ENCODE measurements around the gene AGTPBP1. TPM values are rescaled to one million over a fixed set of nuclear protein-coding genes. Genes with fewer than 3 reads are reported as not detected.
"Not testable (repeated sequence)": the region's sequence is repeated elsewhere in the genome, so short reads cannot be mapped to it uniquely, and the experiment has no call there.

The AGTPBP1 gene
- total RNA-seq (10 to 100 TPM; 56.1 to 56.7 TPM), polyA plus RNA-seq (10 to 100 TPM; 27.5 to 29.7 TPM)

- H3K4me3 Mint-ChIP-seq = peak within 1 kb of the TSS; percentile 93 to 98 (median 96)
- intact Hi-C loops (cut with micrococcal nuclease) = loop anchor here (1.0 to 2.0 kb wide), 7 partner anchors 19 to 1821 kb away; partner anchors contain the start of genes ISCA1, KIF27 and TUT7
These were observed at the start of gene AGTPBP1 for GRCh38 chr9:85741875-85742596. AGTPBP1 (minus strand) TSS chr9:85741954; CDS start chr9:85712533, 29,421 bp downstream.

GRCh38 chr9:85786116-85786515 lies 44.4 kb upstream of the AGTPBP1 start:
- H3K4me3 Mint-ChIP-seq; POLR2A ChIA-PET (ENCODE audit: partially characterized antibody); H3K4me1 Mint-ChIP-seq; H3K27me3 ChIP-seq (ENCODE audit: insufficient read depth, low read length); H3K27ac Mint-ChIP-seq; H3K4me1 ChIP-seq (ENCODE audit: insufficient read depth, low read length); H3K27ac ChIP-seq (ENCODE audit: low read depth, low read length); H3K9me3 ChIP-seq (ENCODE audit: control insufficient read depth in 1 of 2, low read length in 2 of 2); H3K4me3 ChIP-seq (ENCODE audit: low read length in 2 of 2); H3K27me3 Mint-ChIP-seq; H3K36me3 Mint-ChIP-seq; H3K36me3 ChIP-seq (ENCODE audit: insufficient read depth, low read length); H3K9me3 Mint-ChIP-seq: not testable (repeated sequence)
- DNase-seq = peak in 1 of 5 donors; percentile 3
- CTCF ChIA-PET (ENCODE audit: partially characterized antibody) = interaction anchor here (1.1 to 2.1 kb wide), 2 partner anchors 87 to 88 kb away, joined by 3 to 7 read pairs; no protein-coding TSS in a partner anchor
- intact Hi-C loops (cut with micrococcal nuclease) = loop anchor here (1.0 kb wide), 1 partner anchor 88 kb away; no protein-coding TSS in a partner anchor

More at GRCh38 chr9:85741875-85742596, at the start of gene AGTPBP1:
- no peaks in the 10 kb centered on the region for H3K27me3 ChIP-seq (ENCODE audit: insufficient read depth, low read length)
- peak within 1 kb of the TSS; percentile 67 to 75 for H3K4me3 ChIP-seq (ENCODE audit: low read length in 2 of 2)
- peaks cover 0 to 9% of the 10 kb centered on the region in 2 donors for H3K36me3 Mint-ChIP-seq
- peak within 1 kb of the TSS; percentile 94 to 99 (median 98) for H3K27ac Mint-ChIP-seq
- peaks cover 22 to 39% (median 31%) of the 10 kb centered on the region in 4 donors for H3K4me1 Mint-ChIP-seq
- peaks cover 0 to 6% of the 10 kb centered on the region in 2 donors for H3K27me3 Mint-ChIP-seq
- peak; percentile 94 to 97 (median 97) for DNase-seq
- H3K36me3 ChIP-seq (ENCODE audit: insufficient read depth, low read length) = no peaks in the 10 kb centered on the region
- H3K4me1 ChIP-seq (ENCODE audit: insufficient read depth, low read length) = peaks cover 31% of the 10 kb centered on the region
- no peaks in the 10 kb centered on the region for H3K9me3 ChIP-seq (ENCODE audit: control insufficient read depth in 1 of 2, low read length in 2 of 2)
- CTCF ChIA-PET (ENCODE audit: partially characterized antibody) = interaction anchor here (0.6 to 1.5 kb wide), 3 partner anchors 40 to 63 kb away, joined by 3 to 4 read pairs (median 3); no protein-coding TSS in a partner anchor
- H3K27ac ChIP-seq (ENCODE audit: low read depth, low read length) = peak within 1 kb of the TSS; percentile 93
- POLR2A ChIA-PET (ENCODE audit: partially characterized antibody) = interaction anchor here (0.6 to 5.3 kb wide), 11 partner anchors 10 to 1762 kb away, joined by 3 to 60 read pairs (median 7); partner anchors contain the start of genes HNRNPK, ISCA1 and RMI1
- no peaks in the 10 kb centered on the region for H3K9me3 Mint-ChIP-seq

GRCh38 chr9:85773844-85774243 lies 32.1 kb upstream of the AGTPBP1 start:
- H3K4me1 ChIP-seq (ENCODE audit: insufficient read depth, low read length); H3K9me3 Mint-ChIP-seq; CTCF ChIA-PET (ENCODE audit: partially characterized antibody); POLR2A ChIA-PET (ENCODE audit: partially characterized antibody); H3K4me1 Mint-ChIP-seq; H3K27ac ChIP-seq (ENCODE audit: low read depth, low read length); H3K27me3 Mint-ChIP-seq; H3K4me3 Mint-ChIP-seq; H3K36me3 Mint-ChIP-seq; H3K9me3 ChIP-seq (ENCODE audit: control insufficient read depth in 1 of 2, low read length in 2 of 2); H3K4me3 ChIP-seq (ENCODE audit: low read length in 2 of 2); H3K27ac Mint-ChIP-seq; intact Hi-C loops (cut with micrococcal nuclease); H3K36me3 ChIP-seq (ENCODE audit: insufficient read depth, low read length); DNase-seq; H3K27me3 ChIP-seq (ENCODE audit: insufficient read depth, low read length): not testable (repeated sequence)

- not testable (repeated sequence) for H3K4me1 Mint-ChIP-seq; H3K27ac ChIP-seq (ENCODE audit: low read depth, low read length); H3K36me3 ChIP-seq (ENCODE audit: insufficient read depth, low read length)
These were observed 20.0 kb upstream of the AGTPBP1 start for GRCh38 chr9:85761802-85762201.

GRCh38 chr9:85757716-85758115 lies 16.0 kb upstream of the AGTPBP1 start:
- H3K9me3 Mint-ChIP-seq; H3K4me3 Mint-ChIP-seq; H3K27me3 ChIP-seq (ENCODE audit: insufficient read depth, low read length); H3K9me3 ChIP-seq (ENCODE audit: control insufficient read depth in 1 of 2, low read length in 2 of 2); intact Hi-C loops (cut with micrococcal nuclease); H3K27me3 Mint-ChIP-seq; H3K27ac ChIP-seq (ENCODE audit: low read depth, low read length); H3K27ac Mint-ChIP-seq; H3K4me1 ChIP-seq (ENCODE audit: insufficient read depth, low read length); DNase-seq; CTCF ChIA-PET (ENCODE audit: partially characterized antibody); H3K4me1 Mint-ChIP-seq; H3K36me3 ChIP-seq (ENCODE audit: insufficient read depth, low read length); POLR2A ChIA-PET (ENCODE audit: partially characterized antibody); H3K36me3 Mint-ChIP-seq; H3K4me3 ChIP-seq (ENCODE audit: low read length in 2 of 2): not testable (repeated sequence)

More at GRCh38 chr9:85761802-85762201, 20.0 kb upstream of the AGTPBP1 start:
- H3K9me3 Mint-ChIP-seq; H3K27me3 Mint-ChIP-seq; H3K27ac Mint-ChIP-seq; CTCF ChIA-PET (ENCODE audit: partially characterized antibody); H3K27me3 ChIP-seq (ENCODE audit: insufficient read depth, low read length); POLR2A ChIA-PET (ENCODE audit: partially characterized antibody); H3K4me1 ChIP-seq (ENCODE audit: insufficient read depth, low read length); H3K9me3 ChIP-seq (ENCODE audit: control insufficient read depth in 1 of 2, low read length in 2 of 2); H3K36me3 Mint-ChIP-seq; H3K4me3 Mint-ChIP-seq; DNase-seq; intact Hi-C loops (cut with micrococcal nuclease); H3K4me3 ChIP-seq (ENCODE audit: low read length in 2 of 2): not testable (repeated sequence)

GRCh38 chr9:85756216-85756615 lies 14.5 kb upstream of the AGTPBP1 start:
- CTCF ChIA-PET (ENCODE audit: partially characterized antibody); POLR2A ChIA-PET (ENCODE audit: partially characterized antibody); H3K27ac ChIP-seq (ENCODE audit: low read depth, low read length); H3K4me3 ChIP-seq (ENCODE audit: low read length in 2 of 2); H3K4me3 Mint-ChIP-seq; H3K9me3 Mint-ChIP-seq; intact Hi-C loops (cut with micrococcal nuclease); H3K27me3 Mint-ChIP-seq; H3K36me3 ChIP-seq (ENCODE audit: insufficient read depth, low read length); H3K9me3 ChIP-seq (ENCODE audit: control insufficient read depth in 1 of 2, low read length in 2 of 2); DNase-seq; H3K4me1 ChIP-seq (ENCODE audit: insufficient read depth, low read length); H3K27me3 ChIP-seq (ENCODE audit: insufficient read depth, low read length); H3K4me1 Mint-ChIP-seq; H3K27ac Mint-ChIP-seq; H3K36me3 Mint-ChIP-seq: not testable (repeated sequence)

GRCh38 chr9:85746309-85746708 lies 4.6 kb upstream of the AGTPBP1 start:
- intact Hi-C loops (cut with micrococcal nuclease) = no loop called here
- Mint-ChIP-seq H3K4me3 (no peak overlapping the region), H3K9me3 (no peaks in the 10 kb centered on the region), H3K27ac (peak overlapping the region in 1 of 7 donors; percentile 73), H3K27me3 (peaks cover 5 to 10% of the 10 kb centered on the region in 2 donors), H3K36me3 (peaks cover 0 to 6% of the 10 kb centered on the region in 2 donors), H3K4me1 (peaks cover 8 to 15% (median 10%) of the 10 kb centered on the region in 4 donors)
- Histone ChIP-seq H3K27ac (ENCODE audit: low read depth, low read length) (no peak overlapping the region), H3K9me3 (ENCODE audit: control insufficient read depth in 1 of 2, low read length in 2 of 2) (no peaks in the 10 kb centered on the region), H3K27me3 (ENCODE audit: insufficient read depth, low read length) (no peaks in the 10 kb centered on the region), H3K36me3 (ENCODE audit: insufficient read depth, low read length) (no peaks in the 10 kb centered on the region), H3K4me1 (ENCODE audit: insufficient read depth, low read length) (peaks cover 6% of the 10 kb centered on the region), H3K4me3 (ENCODE audit: low read length in 2 of 2) (no peak overlapping the region)
- ChIA-PET CTCF (ENCODE audit: partially characterized antibody) (interaction anchor here (4.1 kb wide), 1 partner anchor 48 kb away, joined by 19 read pairs; no protein-coding TSS in a partner anchor), POLR2A (ENCODE audit: partially characterized antibody) (no interaction called here)
- no peak for DNase-seq

Measured in CD4-positive, alpha-beta memory T cell (primary cell).